ENCODE data around the gene SHH.

- TF ChIP-seq ISL1 (CRISPR knock-in tag; IDR thresholded peaks at IDR 0.05) (no peak), ZFP30 (CRISPR knock-in tag; IDR thresholded peaks at IDR 0.05) (no peak)
Observed at GRCh38 chr7:155798673-155799439, 13.4 kb downstream of the SHH start.

Data from SK-N-SH treated with all-trans-retinoic acid at 6 μM for 48 hours (cell line).